Keratinocyte (primary cell): Measurements from ENCODE around the gene TBC1D8.

Experiments used
- CTCF ChIP-seq, 3 experiments: IDR thresholded peaks in 1 of 3; conservative IDR thresholded peaks in 1 of 3; optimal IDR thresholded peaks in 1 of 3; 2 replicates in 2 of 3; 3 replicates in 1 of 3; pipeline versions ENCODE3 to v1.5.1; 2011; ENCODE audit warnings: low read length in 3 of 3, mild to moderate bottlenecking in 3 of 3, moderate library complexity in 2 of 3, control low read depth in 1 of 3, inconsistent platforms in 1 of 3; ENCODE audit not compliant: insufficient read depth in 2 of 3; ENCODE audit errors: extremely low read depth in 1 of 3
- EZH2 ChIP-seq: IDR thresholded peaks from one replicate; pipeline ENCODE4 v1.6.1; 2012; ENCODE audit warnings: inconsistent platforms, mild to moderate bottlenecking, low read length, moderate library complexity

GRCh38 chr2:101140978-101141655 lies 10.1 kb downstream of the TBC1D8 start:
- no peak for TF ChIP-seq CTCF (optimal IDR thresholded peaks at IDR 0.05 in 1 of 3, IDR thresholded peaks at IDR 0.05 in 1 of 3, conservative IDR thresholded peaks at IDR 0.05 in 1 of 3; ENCODE audit: extremely low read depth in 1 of 3, insufficient read depth in 2 of 3, low read length in 3 of 3)
- no peak for TF ChIP-seq EZH2
